Astrocyte (in vitro differentiated cells and primary cell): ENCODE results near the gene PKD1L1. TPM values are rescaled to one million over a fixed set of nuclear protein-coding genes. Genes with fewer than 3 reads are reported as not detected.
A peak's percentile ranks its signal among the peaks of the same experiment; 100 is the strongest.

Source experiments
- DNase-seq: peaks from one replicate; pipeline ENCODE4 v3.0.0-alpha.2; 2010; ENCODE audit warnings: low read depth
- FAIRE-seq: peaks from 2 replicates; lab custom pipeline; 2011; peaks lifted over from hg19 to GRCh38; lab: Jason Lieb, UNC
- H2AFZ ChIP-seq: 2 replicates; pipeline ENCODE4 v1.6.0; 2012; ENCODE audit warnings: low read depth, low read length, inconsistent platforms
- H3K27ac ChIP-seq: 2 replicates; pipeline ENCODE4 v1.5.1; 2011; ENCODE audit warnings: low read depth, low read length, inconsistent platforms
- H3K27me3 ChIP-seq: 2 replicates; pipeline ENCODE4 v1.6.0; 2011; ENCODE audit warnings: low read length, inconsistent platforms; ENCODE audit not compliant: insufficient read depth
- H3K36me3 ChIP-seq: 2 replicates; pipeline ENCODE4 v1.5.1; 2011; ENCODE audit warnings: low read length, inconsistent platforms; ENCODE audit not compliant: insufficient read depth
- H3K4me1 ChIP-seq: 2 replicates; pipeline ENCODE4 v1.5.1; 2011; ENCODE audit warnings: low read length, inconsistent platforms; ENCODE audit not compliant: insufficient read depth
- H3K4me2 ChIP-seq: 2 replicates; pipeline ENCODE4 v1.6.0; 2012; ENCODE audit warnings: low read length, inconsistent platforms
- H3K4me3 ChIP-seq: 2 replicates; pipeline ENCODE4 v1.5.1; 2011; ENCODE audit warnings: low read depth, mild to moderate bottlenecking, low read length, inconsistent platforms; ENCODE audit not compliant: insufficient read depth
- H3K79me2 ChIP-seq: 2 replicates; pipeline ENCODE4 v1.6.0; 2012; ENCODE audit warnings: mild to moderate bottlenecking, low read length, inconsistent platforms; ENCODE audit not compliant: insufficient read depth
- H3K9ac ChIP-seq: 2 replicates; pipeline ENCODE4 v1.6.0; 2012; ENCODE audit warnings: mild to moderate bottlenecking, low read length, inconsistent platforms
- H3K9me3 ChIP-seq: 2 replicates; pipeline ENCODE4 v1.5.1; 2012; ENCODE audit warnings: low read depth, mild to moderate bottlenecking, low read length, inconsistent platforms; ENCODE audit not compliant: insufficient read depth
- H4K20me1 ChIP-seq: 2 replicates; pipeline ENCODE4 v1.6.0; 2012; ENCODE audit warnings: low read length, inconsistent platforms; ENCODE audit not compliant: insufficient read depth
- H3K27ac Mint-ChIP-seq: one replicate; pipeline ENCODE4 v1.8.0; 2021; ENCODE audit warnings: mild to moderate bottlenecking, mixed read lengths; ENCODE audit not compliant: unreplicated experiment
- H3K27me3 Mint-ChIP-seq: one replicate; pipeline ENCODE4 v1.8.0; 2021; ENCODE audit warnings: low read depth, mixed read lengths; ENCODE audit not compliant: unreplicated experiment
- H3K36me3 Mint-ChIP-seq: one replicate; pipeline ENCODE4 v1.8.0; 2021; ENCODE audit warnings: low read depth, mixed read lengths; ENCODE audit not compliant: unreplicated experiment
- H3K4me1 Mint-ChIP-seq: one replicate; pipeline ENCODE4 v1.8.0; 2021; ENCODE audit warnings: low read depth, mixed read lengths; ENCODE audit not compliant: unreplicated experiment
- H3K4me3 Mint-ChIP-seq: one replicate; pipeline ENCODE4 v1.8.0; 2021; ENCODE audit warnings: mild to moderate bottlenecking, moderate library complexity, mixed read lengths; ENCODE audit not compliant: unreplicated experiment
- H3K9me3 Mint-ChIP-seq: one replicate; pipeline ENCODE4 v1.8.0; 2021; ENCODE audit warnings: mild to moderate bottlenecking, mixed read lengths; ENCODE audit not compliant: unreplicated experiment
- EZH2 ChIP-seq: IDR thresholded peaks from 2 replicates; pipeline ENCODE4 v1.6.1; 2012; ENCODE audit warnings: mild to moderate bottlenecking, low read length, inconsistent platforms; ENCODE audit not compliant: insufficient read depth
- total RNA-seq: library from RNA; stranded (reverse); gene quantifications from 2 replicates; pipeline ENCODE4 v1.2.1, GENCODE V29; 2021
- TF ChIP-seq, protein P1 (sequence below): IDR thresholded peaks from 2 replicates; pipeline ENCODE4 v1.5.1; 2011; ENCODE audit warnings: low read depth, mild to moderate bottlenecking, inconsistent platforms, low read length, moderate library complexity; ENCODE audit not compliant: insufficient read depth

Gene PKD1L1
- total RNA-seq, 1 donor from 2014 or later = 0.39 TPM

- Mint-ChIP-seq H3K4me1 (peaks cover 7% of the 10 kb centered on the region), H3K4me3 (no peak overlapping the region), H3K27me3 (no peaks in the 10 kb centered on the region), H3K27ac (no peak overlapping the region), H3K36me3 (peaks cover 4% of the 10 kb centered on the region), H3K9me3 (no peaks in the 10 kb centered on the region)
- no peak overlapping the region for H3K4me2 ChIP-seq
- H3K27me3 ChIP-seq = no peaks in the 10 kb centered on the region
- H3K9me3 ChIP-seq = no peaks in the 10 kb centered on the region
- DNase-seq (no peak), FAIRE-seq (peak; percentile 43)
- peaks cover 4% of the 10 kb centered on the region for H3K4me1 ChIP-seq
- no peak overlapping the region for H3K27ac ChIP-seq
- no peaks in the 10 kb centered on the region for H3K36me3 ChIP-seq
- H3K79me2 ChIP-seq = no peaks in the 10 kb centered on the region
- no peak overlapping the region for H2AFZ ChIP-seq
- TF ChIP-seq EZH2 = no peak
- TF ChIP-seq, protein P1, sequence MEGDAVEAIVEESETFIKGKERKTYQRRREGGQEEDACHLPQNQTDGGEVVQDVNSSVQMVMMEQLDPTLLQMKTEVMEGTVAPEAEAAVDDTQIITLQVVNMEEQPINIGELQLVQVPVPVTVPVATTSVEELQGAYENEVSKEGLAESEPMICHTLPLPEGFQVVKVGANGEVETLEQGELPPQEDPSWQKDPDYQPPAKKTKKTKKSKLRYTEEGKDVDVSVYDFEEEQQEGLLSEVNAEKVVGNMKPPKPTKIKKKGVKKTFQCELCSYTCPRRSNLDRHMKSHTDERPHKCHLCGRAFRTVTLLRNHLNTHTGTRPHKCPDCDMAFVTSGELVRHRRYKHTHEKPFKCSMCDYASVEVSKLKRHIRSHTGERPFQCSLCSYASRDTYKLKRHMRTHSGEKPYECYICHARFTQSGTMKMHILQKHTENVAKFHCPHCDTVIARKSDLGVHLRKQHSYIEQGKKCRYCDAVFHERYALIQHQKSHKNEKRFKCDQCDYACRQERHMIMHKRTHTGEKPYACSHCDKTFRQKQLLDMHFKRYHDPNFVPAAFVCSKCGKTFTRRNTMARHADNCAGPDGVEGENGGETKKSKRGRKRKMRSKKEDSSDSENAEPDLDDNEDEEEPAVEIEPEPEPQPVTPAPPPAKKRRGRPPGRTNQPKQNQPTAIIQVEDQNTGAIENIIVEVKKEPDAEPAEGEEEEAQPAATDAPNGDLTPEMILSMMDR = no peak
- H3K9ac ChIP-seq = no peak overlapping the region
- H4K20me1 ChIP-seq = no peaks in the 10 kb centered on the region
- no peak overlapping the region for H3K4me3 ChIP-seq
These were observed 133.2 kb downstream of the PKD1L1 start for GRCh38 chr7:47814905-47815613.

- H3K27me3 Mint-ChIP-seq = no peaks in the 10 kb centered on the region
- TF ChIP-seq, protein P1 = no peak
- TF ChIP-seq EZH2 = no peak
- H2AFZ ChIP-seq = no peak overlapping the region
- no peak overlapping the region for H3K4me2 ChIP-seq
- no peaks in the 10 kb centered on the region for H3K9me3 ChIP-seq
- FAIRE-seq = no peak
- H3K4me1 Mint-ChIP-seq = peaks cover 7% of the 10 kb centered on the region
- H3K27ac Mint-ChIP-seq = no peak overlapping the region
- H3K9ac ChIP-seq = no peak overlapping the region
- H3K36me3 Mint-ChIP-seq = peaks cover 4% of the 10 kb centered on the region
- H3K4me3 Mint-ChIP-seq = no peak overlapping the region
- no peaks in the 10 kb centered on the region for H4K20me1 ChIP-seq
- no peaks in the 10 kb centered on the region for H3K27me3 ChIP-seq
- no peaks in the 10 kb centered on the region for H3K36me3 ChIP-seq
- no peak overlapping the region for H3K4me3 ChIP-seq
- H3K9me3 Mint-ChIP-seq = no peaks in the 10 kb centered on the region
- no peaks in the 10 kb centered on the region for H3K79me2 ChIP-seq
- H3K4me1 ChIP-seq = no peaks in the 10 kb centered on the region
- H3K27ac ChIP-seq = no peak overlapping the region
- DNase-seq = no peak
These were observed 134.5 kb downstream of the PKD1L1 start for GRCh38 chr7:47813620-47814260.
